HFF-Myc (cell line): ENCODE measurements around the gene LYST.
"Not testable (repeated sequence)": the region's sequence is repeated elsewhere in the genome, so short reads cannot be mapped to it uniquely, and the experiment has no call there.

ENCODE experiments used
- DNase-seq: peaks from one replicate; pipeline ENCODE4 v3.0.0-alpha.2; 2011; ENCODE audit warnings: low read depth; ENCODE audit errors: extremely low read depth
- H3K4me3 ChIP-seq: replicated peaks from 2 replicates; pipeline ENCODE4 v1.5.1; 2011; ENCODE audit warnings: low read depth, mild to moderate bottlenecking, control low read depth, low read length
- TF ChIP-seq, protein P1 (sequence below): IDR thresholded peaks from 2 replicates; pipeline ENCODE4 v1.5.1; 2012; ENCODE audit warnings: mild to moderate bottlenecking, low read depth, low read length, control low read depth; ENCODE audit errors: missing control alignments

Gene LYST

DNA sequence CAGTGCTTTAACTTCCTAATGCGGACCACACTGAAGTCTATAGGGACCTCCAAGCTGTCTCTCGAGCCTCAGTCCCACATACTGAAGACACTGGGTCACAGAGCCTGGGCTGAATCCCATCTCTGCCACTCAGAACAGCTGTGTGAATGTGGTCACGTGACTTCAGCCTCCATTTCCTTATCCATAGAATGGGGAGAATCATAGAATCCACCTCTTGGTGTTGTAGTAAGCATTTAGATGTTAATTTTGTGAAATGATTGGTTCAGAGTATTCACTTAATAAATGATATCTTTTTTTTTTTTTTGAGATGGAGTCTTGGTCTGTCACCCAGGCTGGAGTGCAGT, 41.2 kb upstream of the LYST start:
- DNase-seq, result no peak
- H3K4me3 ChIP-seq, result no peak overlapping the region
- TF ChIP-seq, protein P1, sequence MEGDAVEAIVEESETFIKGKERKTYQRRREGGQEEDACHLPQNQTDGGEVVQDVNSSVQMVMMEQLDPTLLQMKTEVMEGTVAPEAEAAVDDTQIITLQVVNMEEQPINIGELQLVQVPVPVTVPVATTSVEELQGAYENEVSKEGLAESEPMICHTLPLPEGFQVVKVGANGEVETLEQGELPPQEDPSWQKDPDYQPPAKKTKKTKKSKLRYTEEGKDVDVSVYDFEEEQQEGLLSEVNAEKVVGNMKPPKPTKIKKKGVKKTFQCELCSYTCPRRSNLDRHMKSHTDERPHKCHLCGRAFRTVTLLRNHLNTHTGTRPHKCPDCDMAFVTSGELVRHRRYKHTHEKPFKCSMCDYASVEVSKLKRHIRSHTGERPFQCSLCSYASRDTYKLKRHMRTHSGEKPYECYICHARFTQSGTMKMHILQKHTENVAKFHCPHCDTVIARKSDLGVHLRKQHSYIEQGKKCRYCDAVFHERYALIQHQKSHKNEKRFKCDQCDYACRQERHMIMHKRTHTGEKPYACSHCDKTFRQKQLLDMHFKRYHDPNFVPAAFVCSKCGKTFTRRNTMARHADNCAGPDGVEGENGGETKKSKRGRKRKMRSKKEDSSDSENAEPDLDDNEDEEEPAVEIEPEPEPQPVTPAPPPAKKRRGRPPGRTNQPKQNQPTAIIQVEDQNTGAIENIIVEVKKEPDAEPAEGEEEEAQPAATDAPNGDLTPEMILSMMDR, result no peak

- no peak for DNase-seq
- TF ChIP-seq, protein P1, result no peak
- no peak overlapping the region for H3K4me3 ChIP-seq
These were observed 40.6 kb upstream of the LYST start for GRCh38 chr1:235907187-235907896.

GRCh38 chr1:235906436-235906835, 39.7 kb upstream of the LYST start:
- DNase-seq, result no peak
- TF ChIP-seq, protein P1, result no peak
- H3K4me3 ChIP-seq, result no peak overlapping the region

DNA sequence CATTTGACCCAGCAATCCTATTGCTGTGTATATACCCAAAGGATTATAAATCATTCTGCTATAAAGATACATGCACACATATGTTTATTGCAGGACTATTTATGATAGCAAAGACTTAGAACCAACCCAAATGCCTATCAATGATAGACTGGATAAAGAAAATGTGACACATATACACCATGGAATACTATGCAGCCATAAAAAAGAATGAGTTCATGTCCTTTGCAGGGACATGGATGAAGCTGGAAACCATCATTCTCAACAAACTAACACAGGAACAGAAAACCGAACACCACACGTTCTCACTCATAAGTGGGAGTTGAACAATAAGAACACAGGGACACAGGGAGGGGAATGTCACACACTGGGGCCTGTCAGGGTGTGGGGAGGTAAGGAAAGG, 37.1 kb upstream of the LYST start:
- not testable (repeated sequence) for DNase-seq, H3K4me3 ChIP-seq

GRCh38 chr1:235902677-235903542, 36.2 kb upstream of the LYST start:
- TF ChIP-seq, protein P1, result no peak
- no peak overlapping the region for H3K4me3 ChIP-seq
- no peak for DNase-seq

DNA sequence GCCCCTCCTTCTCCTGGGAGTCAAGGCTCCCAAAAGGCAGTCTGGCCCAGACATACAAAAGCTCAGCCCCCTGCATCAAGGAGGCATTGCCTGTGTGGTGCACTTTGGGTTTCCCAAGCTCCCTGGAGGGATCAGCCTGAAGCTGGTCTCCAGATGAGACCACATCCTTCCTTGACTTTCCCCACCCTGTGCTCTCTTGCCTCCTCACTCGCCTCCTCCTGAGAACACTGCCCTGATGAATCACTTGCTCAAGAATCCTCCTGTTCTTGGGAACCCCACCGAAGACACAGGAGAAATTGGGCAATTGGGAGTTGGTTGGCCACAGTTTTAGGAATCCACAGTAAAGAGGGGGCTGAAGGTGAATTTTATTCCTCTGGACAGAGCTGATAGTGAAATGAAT, 34.8 kb upstream of the LYST start:
- no peak overlapping the region for H3K4me3 ChIP-seq
- peak; percentile 89 for DNase-seq
- TF ChIP-seq, protein P1, result no peak

DNA sequence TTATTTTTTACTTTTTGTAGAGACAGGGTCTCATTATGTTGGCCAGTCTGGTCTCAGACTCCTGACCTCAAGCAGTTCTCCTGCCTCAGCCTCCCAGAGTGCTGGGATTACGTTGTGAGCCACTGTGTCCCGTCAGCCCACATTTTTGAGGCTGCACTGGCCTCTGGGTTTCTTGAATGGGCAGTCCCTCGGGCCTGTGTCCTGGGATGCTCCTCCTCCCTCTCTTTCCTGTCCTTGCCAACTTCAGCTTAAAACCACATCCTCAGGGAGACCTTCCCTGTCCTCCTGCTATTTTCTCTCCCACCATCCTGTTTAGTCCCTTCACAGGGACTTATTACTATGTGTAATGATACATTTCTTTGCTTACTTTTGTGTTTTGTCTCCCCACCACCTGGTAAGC, 31.4 kb upstream of the LYST start:
- H3K4me3 ChIP-seq, result no peak overlapping the region
- TF ChIP-seq, protein P1, result no peak
- DNase-seq, result no peak
